PC-3 (cell line): Measurements from ENCODE around the gene YES1.

Experiments used
- CTCF ChIP-seq: fragments of 300-600 bp; sonication (generic); conservative IDR thresholded peaks from 2 replicates; pipeline ENCODE4 v1.5.1; 2017; ENCODE audit warnings: antibody characterized with exemption, low read depth, mild to moderate bottlenecking, low read length
- EZH2 ChIP-seq: fragments of 300-600 bp; sonication (generic); IDR thresholded peaks from one replicate; pipeline ENCODE4 v1.6.1; 2017; ENCODE audit warnings: antibody characterized with exemption, mild to moderate bottlenecking, low read length; ENCODE audit not compliant: unreplicated experiment
- EZH2phosphoT487 ChIP-seq: fragments of 300-600 bp; sonication (generic); IDR thresholded peaks from 2 replicates; pipeline ENCODE4 v1.6.1; 2018; ENCODE audit warnings: mild to moderate bottlenecking, antibody characterized with exemption, low read length, borderline replicate concordance

- TF ChIP-seq CTCF (no peak), EZH2phosphoT487 (no peak), EZH2 (no peak)
Observed at GRCh38 chr18:767084-767882, 44.8 kb downstream of the YES1 start.
